ENCODE data around the gene DCXR. TPM values are rescaled to one million over a fixed set of nuclear protein-coding genes. Genes with fewer than 3 reads are reported as not detected.
A peak's percentile ranks its signal among the peaks of the same experiment; 100 is the strongest.

DCXR gene
- polyA plus RNA-seq, 3 donors, result 88.8 to 93.1 (median 90.3) TPM

DNA sequence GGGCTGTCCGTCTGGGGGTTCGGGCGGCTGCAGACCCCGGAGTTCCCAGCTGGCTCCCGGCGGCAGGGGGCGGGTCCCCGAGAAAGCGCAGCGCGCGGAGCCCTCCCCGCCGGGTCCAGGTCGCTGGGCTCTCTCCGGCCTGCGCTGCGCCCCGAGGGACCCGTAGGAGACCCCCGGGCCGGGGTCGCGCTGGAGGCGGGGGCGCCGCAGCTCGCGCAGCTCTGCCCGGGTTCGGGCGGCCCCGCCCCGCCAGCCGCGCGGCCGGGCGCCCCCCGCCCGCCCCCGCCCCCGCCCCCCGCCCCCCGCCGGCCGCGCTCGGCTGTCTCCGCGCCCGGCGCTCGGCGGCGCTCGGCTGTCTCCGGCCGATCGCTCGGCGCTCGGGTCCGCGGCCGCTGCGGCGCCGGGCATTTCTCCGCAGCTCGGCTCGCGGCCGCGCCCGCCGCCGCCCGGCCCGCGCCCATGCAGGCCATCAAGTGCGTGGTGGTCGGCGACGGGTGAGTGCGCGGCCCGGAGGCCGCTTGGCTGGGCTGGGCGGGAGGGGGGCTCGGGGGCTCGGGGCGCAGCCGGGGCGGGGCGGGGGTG lies 6.1 kb downstream of the DCXR start, which contains the start of gene RAC3:
Gene RAC3 (plus strand): TSS at position 376 of the 582 bp plus-strand sequence. CDS start 84 bp downstream, at position 460.
- Histone ChIP-seq H2AFZ (ENCODE audit: insufficient read depth, low read depth, low read length, poor library complexity, severe bottlenecking) (peak within 1 kb of the TSS; percentile 73), H4K20me1 (ENCODE audit: insufficient read depth, low read length) (peaks cover 10% of the 10 kb centered on the region), H3K27me3 (ENCODE audit: control insufficient read depth in 2 of 2, insufficient read depth in 2 of 2, low read length in 2 of 2) (peaks cover 6 to 10% of the 10 kb centered on the region in 2 donors), H3K4me3 (replicated peaks in 1 of 3; ENCODE audit: low read depth in 2 of 3, low read length in 3 of 3) (peak within 1 kb of the TSS; percentile 30 to 76 (median 34)), H3K4me2 (replicated peaks; ENCODE audit: extremely low read depth, low read length, poor library complexity, severe bottlenecking) (peak within 1 kb of the TSS; percentile 92), H3K9ac (ENCODE audit: insufficient read depth, low read length, poor library complexity, severe bottlenecking) (peak within 1 kb of the TSS; percentile 32), H3K27ac (ENCODE audit: low read depth in 1 of 2, low read length in 2 of 2) (no peak within 1 kb of the TSS), H3K9me3 (replicated peaks in 1 of 2; ENCODE audit: control insufficient read depth in 1 of 2, insufficient read depth in 1 of 2, low read length in 2 of 2) (no peaks in the 10 kb centered on the region), H3K4me1 (ENCODE audit: control insufficient read depth in 1 of 2, insufficient read depth in 2 of 2, low read length in 2 of 2) (peaks cover 23 to 37% of the 10 kb centered on the region in 2 donors), H3K79me2 (ENCODE audit: insufficient read depth, low read length) (peaks cover 3% of the 10 kb centered on the region), H3K36me3 (replicated peaks in 1 of 2; ENCODE audit: control insufficient read depth in 1 of 2, insufficient read depth in 2 of 2, low read length in 2 of 2) (peaks cover 0 to 11% of the 10 kb centered on the region in 2 donors)
- peak within 1 kb of the TSS in 1 of 7 donors; percentile 50 for H3K27ac Mint-ChIP-seq
- H3K4me1 Mint-ChIP-seq, result peaks cover 14% of the 10 kb centered on the region
- under 1% methylated on average over 94 of the region's 96 CpGs for WGBS (ENCODE audit: insufficient coverage)
- peaks cover 11 to 25% (median 13%) of the 10 kb centered on the region in 3 donors for H3K27me3 Mint-ChIP-seq (ENCODE audit: low read depth in 3 of 3)
- intact Hi-C loops (cut with micrococcal nuclease), result loop anchor here (2.0 to 10.0 kb wide), 5 partner anchors 63 to 423 kb away; partner anchors contain the start of genes CYBC1 (in 1 of the 2), FASN (in 1 of the 2) and NARF (in 1 of the 2)
- H3K36me3 Mint-ChIP-seq, result peaks cover 18 to 44% of the 10 kb centered on the region in 2 donors
- H3K9me3 Mint-ChIP-seq, result peaks cover 0 to 5% (median 0%) of the 10 kb centered on the region in 7 donors
- TF ChIP-seq, protein P1, sequence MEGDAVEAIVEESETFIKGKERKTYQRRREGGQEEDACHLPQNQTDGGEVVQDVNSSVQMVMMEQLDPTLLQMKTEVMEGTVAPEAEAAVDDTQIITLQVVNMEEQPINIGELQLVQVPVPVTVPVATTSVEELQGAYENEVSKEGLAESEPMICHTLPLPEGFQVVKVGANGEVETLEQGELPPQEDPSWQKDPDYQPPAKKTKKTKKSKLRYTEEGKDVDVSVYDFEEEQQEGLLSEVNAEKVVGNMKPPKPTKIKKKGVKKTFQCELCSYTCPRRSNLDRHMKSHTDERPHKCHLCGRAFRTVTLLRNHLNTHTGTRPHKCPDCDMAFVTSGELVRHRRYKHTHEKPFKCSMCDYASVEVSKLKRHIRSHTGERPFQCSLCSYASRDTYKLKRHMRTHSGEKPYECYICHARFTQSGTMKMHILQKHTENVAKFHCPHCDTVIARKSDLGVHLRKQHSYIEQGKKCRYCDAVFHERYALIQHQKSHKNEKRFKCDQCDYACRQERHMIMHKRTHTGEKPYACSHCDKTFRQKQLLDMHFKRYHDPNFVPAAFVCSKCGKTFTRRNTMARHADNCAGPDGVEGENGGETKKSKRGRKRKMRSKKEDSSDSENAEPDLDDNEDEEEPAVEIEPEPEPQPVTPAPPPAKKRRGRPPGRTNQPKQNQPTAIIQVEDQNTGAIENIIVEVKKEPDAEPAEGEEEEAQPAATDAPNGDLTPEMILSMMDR (IDR thresholded peaks at IDR 0.05), result no peak
- no peak for DNase-seq
- H3K4me3 Mint-ChIP-seq, result peak within 1 kb of the TSS; percentile 82 to 90

DNA sequence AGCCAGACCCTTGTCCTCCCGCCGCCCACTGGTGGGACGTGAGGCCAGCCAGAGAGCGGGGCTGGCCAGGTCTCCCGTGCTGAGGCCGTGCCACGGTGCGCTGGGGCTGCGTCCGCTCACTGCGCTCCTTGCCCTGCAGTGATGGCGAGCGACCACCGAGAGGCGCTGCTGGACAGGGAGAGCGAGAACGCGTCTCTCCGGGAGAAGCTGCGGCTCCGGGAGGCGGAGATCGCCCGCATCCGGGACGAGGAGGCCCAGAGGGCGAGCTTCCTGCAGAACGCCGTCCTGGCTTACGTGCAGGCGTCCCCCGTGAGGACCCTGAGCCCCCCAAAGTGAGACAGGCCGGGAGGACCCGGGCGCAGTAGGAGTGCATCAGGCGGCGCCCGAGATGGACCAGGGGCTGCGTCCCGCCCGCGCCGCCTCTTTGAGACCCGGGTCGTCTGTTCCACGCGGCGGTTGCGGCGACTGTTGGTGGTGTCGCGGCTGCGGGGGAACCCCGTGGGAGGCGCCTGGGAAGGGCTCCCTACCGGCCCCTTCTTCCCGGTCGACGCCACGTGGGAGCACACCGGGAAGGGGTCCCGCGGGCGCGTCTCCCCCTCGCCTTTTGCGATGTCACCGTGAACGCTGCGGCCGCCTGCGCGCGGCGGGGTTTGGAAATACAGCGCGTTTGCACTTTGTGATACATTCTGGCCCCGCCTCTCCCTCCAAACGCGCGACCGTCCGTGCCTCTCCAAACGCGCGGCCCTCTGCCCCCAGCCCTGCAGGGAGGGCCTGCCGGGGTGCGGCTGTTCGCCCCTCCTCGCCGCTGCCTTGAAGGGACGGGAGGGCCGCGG lies 6.8 kb downstream of the DCXR start:
- Mint-ChIP-seq H3K4me3 (peak overlapping the region; percentile 82 to 90), H3K9me3 (peaks cover 0 to 5% (median 0%) of the 10 kb centered on the region in 7 donors), H3K36me3 (peaks cover 19 to 50% of the 10 kb centered on the region in 2 donors), H3K27me3 (ENCODE audit: low read depth in 3 of 3) (peaks cover 11 to 25% (median 13%) of the 10 kb centered on the region in 3 donors), H3K27ac (peak overlapping the region in 1 of 7 donors; percentile 50), H3K4me1 (peaks cover 13% of the 10 kb centered on the region)
- H3K9ac ChIP-seq (ENCODE audit: insufficient read depth, low read length, poor library complexity, severe bottlenecking), result peak overlapping the region; percentile 32
- no peaks in the 10 kb centered on the region for H3K9me3 ChIP-seq (replicated peaks in 1 of 2; ENCODE audit: control insufficient read depth in 1 of 2, insufficient read depth in 1 of 2, low read length in 2 of 2)
- peak; percentile 68 to 76 (median 73) for DNase-seq
- peak overlapping the region; percentile 92 for H3K4me2 ChIP-seq (replicated peaks; ENCODE audit: extremely low read depth, low read length, poor library complexity, severe bottlenecking)
- peaks cover 18 to 33% of the 10 kb centered on the region in 2 donors for H3K4me1 ChIP-seq (ENCODE audit: control insufficient read depth in 1 of 2, insufficient read depth in 2 of 2, low read length in 2 of 2)
- H3K36me3 ChIP-seq (replicated peaks in 1 of 2; ENCODE audit: control insufficient read depth in 1 of 2, insufficient read depth in 2 of 2, low read length in 2 of 2), result peaks cover 0 to 6% of the 10 kb centered on the region in 2 donors
- peaks cover 5% of the 10 kb centered on the region for H4K20me1 ChIP-seq (ENCODE audit: insufficient read depth, low read length)
- H3K27ac ChIP-seq (ENCODE audit: low read depth in 1 of 2, low read length in 2 of 2), result no peak overlapping the region
- H3K79me2 ChIP-seq (ENCODE audit: insufficient read depth, low read length), result no peaks in the 10 kb centered on the region
- WGBS (ENCODE audit: insufficient coverage), result under 1% methylated on average over 94 of the region's 94 CpGs
- peaks cover 6 to 10% of the 10 kb centered on the region in 2 donors for H3K27me3 ChIP-seq (ENCODE audit: control insufficient read depth in 2 of 2, insufficient read depth in 2 of 2, low read length in 2 of 2)
- peak overlapping the region; percentile 73 for H2AFZ ChIP-seq (ENCODE audit: insufficient read depth, low read depth, low read length, poor library complexity, severe bottlenecking)
- H3K4me3 ChIP-seq (replicated peaks in 1 of 3; ENCODE audit: low read depth in 2 of 3, low read length in 3 of 3), result peak overlapping the region; percentile 30 to 76 (median 34)
- TF ChIP-seq, protein P1 (IDR thresholded peaks at IDR 0.05), result peak; percentile 99
- intact Hi-C loops (cut with micrococcal nuclease), result loop anchor here (2.0 to 10.0 kb wide), 5 partner anchors 64 to 424 kb away; partner anchors contain the start of genes CYBC1 (in 1 of the 2), FASN (in 1 of the 2) and NARF (in 1 of the 2)
